H9 (cell line): Measurements from ENCODE around the gene COL4A2. TPM values are rescaled to one million over a fixed set of nuclear protein-coding genes. Genes with fewer than 3 reads are reported as not detected.

Experiments used
- DNase-seq: peaks from one replicate; pipeline ENCODE4 v3.0.0-alpha.2; 2017
- H2AFZ ChIP-seq: one replicate; pipeline ENCODE4 v1.6.1; 2013; ENCODE audit warnings: mild to moderate bottlenecking, low read length, control low read depth, moderate library complexity
- H2AK5ac ChIP-seq: 2 replicates; pipeline ENCODE4 v1.6.1; 2013; ENCODE audit warnings: low read length, control low read depth, mixed read lengths; ENCODE audit not compliant: insufficient read length
- H2BK120ac ChIP-seq: one replicate; pipeline ENCODE4 v1.6.1; 2013; ENCODE audit warnings: low read depth, mild to moderate bottlenecking, low read length, control low read depth, inconsistent platforms; ENCODE audit not compliant: poor library complexity, severe bottlenecking
- H2BK12ac ChIP-seq: 2 replicates; pipeline ENCODE4 v1.6.1; 2013; ENCODE audit warnings: low read length, control low read depth, mixed read lengths, low read depth; ENCODE audit not compliant: insufficient read length
- H2BK15ac ChIP-seq: 2 replicates; pipeline ENCODE4 v1.6.1; 2013; ENCODE audit warnings: low read depth, low read length, control low read depth
- H2BK20ac ChIP-seq: one replicate; pipeline ENCODE4 v1.6.1; 2013; ENCODE audit warnings: low read depth, mild to moderate bottlenecking, low read length, control low read depth, inconsistent platforms; ENCODE audit not compliant: poor library complexity, severe bottlenecking
- H2BK5ac ChIP-seq: 2 replicates; pipeline ENCODE4 v1.6.1; 2013; ENCODE audit warnings: low read length, control low read depth, mixed read lengths; ENCODE audit not compliant: insufficient read length
- H3K14ac ChIP-seq: 2 replicates; pipeline ENCODE4 v1.6.1; 2013; ENCODE audit warnings: low read length, control low read depth; ENCODE audit not compliant: insufficient read depth
- H3K18ac ChIP-seq: 2 replicates; pipeline ENCODE4 v1.6.1; 2013; ENCODE audit warnings: low read depth, mild to moderate bottlenecking, mixed read lengths, low read length, control low read depth; ENCODE audit not compliant: insufficient read length
- H3K23ac ChIP-seq: 2 replicates; pipeline ENCODE4 v1.6.1; 2013; ENCODE audit warnings: low read length, control low read depth, mixed read lengths, low read depth; ENCODE audit not compliant: insufficient read length
- H3K23me2 ChIP-seq: 2 replicates; pipeline ENCODE4 v1.6.1; 2013; ENCODE audit warnings: low read depth, mild to moderate bottlenecking, mixed read lengths, low read length, control low read depth; ENCODE audit not compliant: insufficient read length, poor library complexity, severe bottlenecking
- H3K27ac ChIP-seq: 2 replicates; pipeline ENCODE4 v1.5.1; 2013; ENCODE audit warnings: low read length, control low read depth, mixed read lengths, low read depth; ENCODE audit not compliant: insufficient read length
- H3K27me3 ChIP-seq: 2 replicates; pipeline ENCODE4 v1.6.1; 2013; ENCODE audit warnings: low read length, control low read depth, inconsistent platforms; ENCODE audit not compliant: insufficient read depth
- H3K4ac ChIP-seq: 2 replicates; pipeline ENCODE4 v1.6.1; 2013; ENCODE audit warnings: low read depth, mild to moderate bottlenecking, control low read depth, inconsistent platforms, low read length, moderate library complexity
- H3K4me1 ChIP-seq: 2 replicates; pipeline ENCODE4 v1.6.1; 2013; ENCODE audit warnings: low read length, control low read depth, inconsistent platforms; ENCODE audit not compliant: insufficient read depth
- H3K4me2 ChIP-seq: 2 replicates; pipeline ENCODE4 v1.6.1; 2013; ENCODE audit warnings: low read length, control low read depth, mixed read lengths; ENCODE audit not compliant: insufficient read length, insufficient read depth
- H3K56ac ChIP-seq: 2 replicates; pipeline ENCODE4 v1.6.1; 2013; ENCODE audit warnings: low read depth, mild to moderate bottlenecking, mixed read lengths, low read length, control low read depth; ENCODE audit not compliant: insufficient read length
- H3K79me1 ChIP-seq: 2 replicates; pipeline ENCODE4 v1.6.1; 2013; ENCODE audit warnings: low read depth, mild to moderate bottlenecking, moderate library complexity, low read length, control low read depth, inconsistent platforms; ENCODE audit not compliant: insufficient read depth, poor library complexity, severe bottlenecking
- H3K79me2 ChIP-seq: 2 replicates; pipeline ENCODE4 v1.6.1; 2013; ENCODE audit warnings: low read length, control low read depth, inconsistent platforms; ENCODE audit not compliant: insufficient read depth
- H3K9ac ChIP-seq: 2 replicates; pipeline ENCODE4 v1.6.1; 2013; ENCODE audit warnings: low read length, control low read depth, mixed read lengths; ENCODE audit not compliant: insufficient read length; ENCODE audit errors: extremely low read depth
- H3K9me3 ChIP-seq: one replicate; pipeline ENCODE4 v1.6.1; 2013; ENCODE audit warnings: low read depth, low read length, inconsistent platforms; ENCODE audit not compliant: control insufficient read depth
- H3T11ph ChIP-seq: one replicate; pipeline ENCODE4 v1.6.1; 2013; ENCODE audit warnings: mild to moderate bottlenecking, low read length, control low read depth, inconsistent platforms
- H4K20me1 ChIP-seq: one replicate; pipeline ENCODE4 v1.6.1; 2013; ENCODE audit not compliant: control insufficient read depth, insufficient read length, insufficient read depth
- H4K5ac ChIP-seq: 2 replicates; pipeline ENCODE4 v1.6.1; 2013; ENCODE audit warnings: low read depth, mild to moderate bottlenecking, mixed read lengths, low read length, control low read depth; ENCODE audit not compliant: insufficient read length
- H4K8ac ChIP-seq: replicated peaks from 2 replicates; pipeline ENCODE4 v1.6.1; 2013; ENCODE audit warnings: low read length, control low read depth, mixed read lengths, low read depth; ENCODE audit not compliant: insufficient read length
- H4K91ac ChIP-seq: 2 replicates; pipeline ENCODE4 v1.6.1; 2013; ENCODE audit warnings: low read depth, mild to moderate bottlenecking, moderate library complexity, mixed read lengths, low read length, control low read depth; ENCODE audit not compliant: insufficient read length
- H3K27ac Mint-ChIP-seq, 3 experiments: 2 replicates in 2 of 3; 3 replicates in 1 of 3; pipeline ENCODE4 v1.8.0; 2020 to 2021; ENCODE audit warnings: mixed read lengths in 3 of 3, mild to moderate bottlenecking in 1 of 3, moderate library complexity in 1 of 3
- H3K27me3 Mint-ChIP-seq: 2 replicates; pipeline ENCODE4 v1.8.0; 2021; ENCODE audit warnings: low read depth, mild to moderate bottlenecking, moderate library complexity, mixed read lengths
- H3K36me3 Mint-ChIP-seq, 3 experiments: 2 replicates in 2 of 3; 3 replicates in 1 of 3; pipeline ENCODE4 v1.8.0; 2020 to 2021; ENCODE audit warnings: low read depth in 3 of 3, mixed read lengths in 3 of 3; ENCODE audit not compliant: insufficient read depth in 1 of 3
- H3K4me1 Mint-ChIP-seq, 2 experiments: 2 replicates each; pipeline ENCODE4 v1.8.0; 2020; ENCODE audit warnings: mixed read lengths in 2 of 2
- H3K4me3 Mint-ChIP-seq, 2 experiments: 2 replicates in 1 of 2; 3 replicates in 1 of 2; pipeline ENCODE4 v1.8.0; 2020 to 2021; ENCODE audit warnings: mild to moderate bottlenecking in 2 of 2, mixed read lengths in 2 of 2, moderate library complexity in 1 of 2
- H3K9me3 Mint-ChIP-seq, 2 experiments: 2 replicates in 1 of 2; 3 replicates in 1 of 2; pipeline ENCODE4 v1.8.0; 2020; ENCODE audit warnings: mild to moderate bottlenecking in 2 of 2, mixed read lengths in 2 of 2, moderate library complexity in 1 of 2
- CTCF ChIP-seq: fragments of 200-600 bp; sonication (generic); conservative IDR thresholded peaks from 3 replicates; pipeline ENCODE4 v1.8.0; 2021; ENCODE audit warnings: antibody characterized with exemption, mild to moderate bottlenecking
- WGBS: extraction: QIAGEN DNeasy Blood & Tissue Kit; methylation state at CpG from one replicate; pipeline ENCODE4 v1.1.7; 2013; ENCODE audit warnings: missing lambda C conversion rate, low lambda C conversion rate, mixed read lengths; ENCODE audit not compliant: insufficient read length; ENCODE audit errors: extremely low coverage; 5-methylcytosine and 5-hydroxymethylcytosine counted together
- total RNA-seq: library from RNA; stranded (reverse); gene quantifications from 2 replicates; pipeline ENCODE4 v1.2.1, GENCODE V29; 2021

COL4A2 gene
- total RNA-seq, 1 experiment from 2014 or later, result 76.5 TPM

GRCh38 chr13:110294146-110294545 lies 12.9 kb upstream of the COL4A2 start:
- Histone ChIP-seq H4K20me1 (no peaks in the 10 kb centered on the region), H3T11ph (no peak overlapping the region), H3K27ac (no peak overlapping the region), H3K56ac (no peak overlapping the region), H3K9me3 (no peaks in the 10 kb centered on the region), H2BK12ac (no peak overlapping the region), H2AFZ (no peak overlapping the region), H3K9ac (no peak overlapping the region), H3K23me2 (no peaks in the 10 kb centered on the region), H3K14ac (no peak overlapping the region), H3K27me3 (no peaks in the 10 kb centered on the region), H2AK5ac (no peak overlapping the region), H3K4me1 (no peaks in the 10 kb centered on the region; the same call in 1 of the 2 replicates), H3K4ac (no peak overlapping the region), H3K4me2 (no peak overlapping the region), H2BK15ac (no peak overlapping the region), H3K18ac (no peak overlapping the region), H4K91ac (no peak overlapping the region), H4K5ac (no peak overlapping the region), H2BK120ac (no peak overlapping the region), H2BK20ac (no peak overlapping the region), H2BK5ac (no peak overlapping the region), H4K8ac (no peak overlapping the region), H3K23ac (no peak overlapping the region), H3K79me1 (no peaks in the 10 kb centered on the region), H3K79me2 (no peaks in the 10 kb centered on the region; the same call in 1 of the 2 replicates)
- Mint-ChIP-seq H3K4me3 (no peak overlapping the region), H3K27me3 (no peaks in the 10 kb centered on the region), H3K4me1 (peaks cover 12 to 15% of the 10 kb centered on the region in 2 experiments), H3K36me3 (no peaks in the 10 kb centered on the region; a peak in 3 of 7 replicates), H3K27ac (no peak overlapping the region), H3K9me3 (no peaks in the 10 kb centered on the region)
- DNase-seq, result no peak
- WGBS, result no CpG with 5 or more reads among the region's 3 CpGs
- TF ChIP-seq CTCF, result no peak
